CD14-positive monocyte (primary cell): ENCODE data around the gene IL27RA. TPM values are rescaled to one million over a fixed set of nuclear protein-coding genes. Genes with fewer than 3 reads are reported as not detected.

Source experiments
- DNase-seq, 3 donors: peaks; one replicate each; pipeline ENCODE4 v3.0.0-alpha.2; 2011 to 2022
- H2AFZ ChIP-seq: 2 replicates; pipeline ENCODE4 v1.6.0; 2012; ENCODE audit warnings: mild to moderate bottlenecking, low read depth, low read length, inconsistent platforms; ENCODE audit not compliant: insufficient read depth, poor library complexity, severe bottlenecking
- H3K27ac ChIP-seq, 2 donors: 1 replicate in 1 of 2; 2 replicates in 1 of 2; pipeline ENCODE4 v1.5.1; 2012 to 2013; ENCODE audit warnings: low read length in 2 of 2, control low read depth in 1 of 2, inconsistent platforms in 1 of 2, low read depth in 1 of 2, mild to moderate bottlenecking in 1 of 2
- H3K27me3 ChIP-seq, 2 donors: one replicate each; pipeline versions ENCODE4 v1.6.0 to v1.6.1; 2011 to 2013; ENCODE audit warnings: low read length in 2 of 2; ENCODE audit not compliant: control insufficient read depth in 2 of 2, insufficient read depth in 2 of 2
- H3K36me3 ChIP-seq, 2 donors: replicated peaks in 1 of 2; 1 replicate in 1 of 2; 2 replicates in 1 of 2; pipeline versions ENCODE4 v1.5.1 to v1.6.1; 2012 to 2013; ENCODE audit warnings: low read length in 2 of 2, control low read depth in 1 of 2, inconsistent platforms in 1 of 2, mild to moderate bottlenecking in 1 of 2; ENCODE audit not compliant: insufficient read depth in 2 of 2, control insufficient read depth in 1 of 2
- H3K4me1 ChIP-seq, 2 donors: 1 replicate in 1 of 2; 2 replicates in 1 of 2; pipeline versions ENCODE4 v1.5.1 to v1.6.1; 2012 to 2013; ENCODE audit warnings: low read length in 2 of 2, control low read depth in 1 of 2, inconsistent platforms in 1 of 2, mild to moderate bottlenecking in 1 of 2, moderate library complexity in 1 of 2; ENCODE audit not compliant: insufficient read depth in 2 of 2, control insufficient read depth in 1 of 2
- H3K4me2 ChIP-seq: replicated peaks from 2 replicates; pipeline ENCODE3; 2012; ENCODE audit warnings: low read length, moderate library complexity, mild to moderate bottlenecking; ENCODE audit not compliant: poor library complexity, severe bottlenecking; ENCODE audit errors: extremely low read depth
- H3K4me3 ChIP-seq, 3 experiments: fragments of 200-600 bp in 1 of 3; sonication (generic) in 1 of 3; replicated peaks in 1 of 3; 1 replicate in 2 of 3; 2 replicates in 1 of 3; pipeline ENCODE4 v1.5.1; 2011 to 2013; ENCODE audit warnings: low read length in 3 of 3, mild to moderate bottlenecking in 3 of 3, control low read depth in 2 of 3, low read depth in 2 of 3, inconsistent platforms in 1 of 3, moderate library complexity in 1 of 3
- H3K79me2 ChIP-seq: 2 replicates; pipeline ENCODE4 v1.6.0; 2012; ENCODE audit warnings: mild to moderate bottlenecking, control low read depth, inconsistent platforms, low read length, moderate library complexity; ENCODE audit not compliant: insufficient read depth
- H3K9ac ChIP-seq: 2 replicates; pipeline ENCODE4 v1.6.0; 2017; ENCODE audit warnings: low read length, mild to moderate bottlenecking; ENCODE audit not compliant: insufficient read depth, poor library complexity, severe bottlenecking
- H3K9me3 ChIP-seq, 2 donors: replicated peaks in 1 of 2; 1 replicate in 1 of 2; 2 replicates in 1 of 2; pipeline versions ENCODE4 v1.5.1 to v1.6.1; 2012 to 2013; ENCODE audit warnings: low read length in 2 of 2, control low read depth in 1 of 2; ENCODE audit not compliant: control insufficient read depth in 1 of 2, insufficient read depth in 1 of 2
- H4K20me1 ChIP-seq: 2 replicates; pipeline ENCODE4 v1.6.0; 2012; ENCODE audit warnings: mild to moderate bottlenecking, low read length, control low read depth, moderate library complexity; ENCODE audit not compliant: insufficient read depth
- H3K27ac Mint-ChIP-seq, 7 donors: one replicate each; pipeline ENCODE4 v1.8.0; 2020; ENCODE audit warnings: mild to moderate bottlenecking in 7 of 7, mixed read lengths in 7 of 7, moderate library complexity in 6 of 7, inconsistent platforms in 2 of 7
- H3K27me3 Mint-ChIP-seq, 3 donors: one replicate each; pipeline ENCODE4 v1.8.0; 2021 to 2022; ENCODE audit warnings: low read depth in 3 of 3, mild to moderate bottlenecking in 3 of 3, mixed read lengths in 3 of 3, moderate library complexity in 3 of 3, inconsistent platforms in 1 of 3
- H3K36me3 Mint-ChIP-seq, 2 donors: one replicate each; pipeline ENCODE4 v1.8.0; 2020; ENCODE audit warnings: mixed read lengths in 2 of 2, inconsistent platforms in 1 of 2, mild to moderate bottlenecking in 1 of 2
- H3K4me1 Mint-ChIP-seq: one replicate; pipeline ENCODE4 v1.8.0; 2020; ENCODE audit warnings: mild to moderate bottlenecking, mixed read lengths
- H3K4me3 Mint-ChIP-seq, 2 donors: one replicate each; pipeline ENCODE4 v1.8.0; 2020; ENCODE audit warnings: mild to moderate bottlenecking in 2 of 2, mixed read lengths in 2 of 2, moderate library complexity in 1 of 2
- H3K9me3 Mint-ChIP-seq, 7 donors: one replicate each; pipeline ENCODE4 v1.8.0; 2020 to 2022; ENCODE audit warnings: mixed read lengths in 7 of 7, mild to moderate bottlenecking in 6 of 7, moderate library complexity in 6 of 7, inconsistent platforms in 2 of 7
- WGBS: methylation state at CpG from one replicate; pipeline ENCODE4 v1.1.5; 2013; ENCODE audit warnings: missing lambda C conversion rate; ENCODE audit not compliant: insufficient coverage; 5-methylcytosine and 5-hydroxymethylcytosine counted together
- intact Hi-C, 2 donors: fragments of 100-400 bp; cut with micrococcal nuclease; formaldehyde crosslinking; loops; one replicate each; pipeline versions ENCODE4 v1.15.0 to v1.15.1; 2023
- polyA plus RNA-seq, 3 donors: library from polyadenylated mRNA; depleted of rRNA in 1 of 3; unstranded in 2 of 3; stranded (reverse) in 1 of 3; fragments of 300-500 nt in 2 of 3; fragments of >200 nt in 1 of 3; fragmentation: Illumina TruSeq in 2 of 3; gene quantifications; 1 replicate in 2 of 3; 2 replicates in 1 of 3; pipeline ENCODE4 v1.2.3, GENCODE V29; 2012 to 2021
- TF ChIP-seq, protein P1 (sequence below): fragments of 200-600 bp; IDR thresholded peaks from one replicate; pipeline ENCODE4 v1.8.0; 2022; ENCODE audit warnings: antibody characterized with exemption, mild to moderate bottlenecking

The IL27RA gene
- polyA plus RNA-seq, 3 donors, result 40.4 to 61.5 (median 54.9) TPM

DNA sequence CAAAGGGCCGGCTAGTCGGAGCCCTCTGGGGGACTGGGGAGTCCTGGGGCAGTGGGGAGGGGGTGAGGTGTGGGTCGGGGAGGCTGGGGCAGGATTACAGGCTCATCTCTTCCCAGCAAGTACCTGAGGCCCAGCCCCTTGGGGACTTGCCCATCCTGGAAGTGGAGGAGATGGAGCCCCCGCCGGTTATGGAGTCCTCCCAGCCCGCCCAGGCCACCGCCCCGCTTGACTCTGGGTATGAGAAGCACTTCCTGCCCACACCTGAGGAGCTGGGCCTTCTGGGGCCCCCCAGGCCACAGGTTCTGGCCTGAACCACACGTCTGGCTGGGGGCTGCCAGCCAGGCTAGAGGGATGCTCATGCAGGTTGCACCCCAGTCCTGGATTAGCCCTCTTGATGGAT lies 20.4 kb downstream of the IL27RA start:
- Histone ChIP-seq H3K4me2 (no peak overlapping the region), H4K20me1 (peaks cover 8% of the 10 kb centered on the region), H3K27me3 (peaks cover 0 to 15% of the 10 kb centered on the region in 2 donors), H3K4me3 (no peak overlapping the region), H3K9me3 (peaks cover 5 to 10% of the 10 kb centered on the region in 2 donors), H3K9ac (no peak overlapping the region), H3K79me2 (no peaks in the 10 kb centered on the region), H3K4me1 (no peaks in the 10 kb centered on the region), H3K36me3 (peaks cover 37 to 52% of the 10 kb centered on the region in 2 donors), H2AFZ (no peak overlapping the region), H3K27ac (no peak overlapping the region)
- Mint-ChIP-seq H3K36me3 (peaks cover 48 to 60% of the 10 kb centered on the region in 2 donors), H3K9me3 (peaks cover 5 to 16% (median 10%) of the 10 kb centered on the region in 7 donors), H3K4me1 (peaks cover 9% of the 10 kb centered on the region), H3K27me3 (peaks cover 27 to 32% (median 29%) of the 10 kb centered on the region in 3 donors), H3K27ac (no peak overlapping the region), H3K4me3 (no peak overlapping the region)
- intact Hi-C loops, result no loop called here
- no peak for DNase-seq
- WGBS, result 95% methylated on average over 4 of the region's 9 CpGs
- TF ChIP-seq, protein P1, sequence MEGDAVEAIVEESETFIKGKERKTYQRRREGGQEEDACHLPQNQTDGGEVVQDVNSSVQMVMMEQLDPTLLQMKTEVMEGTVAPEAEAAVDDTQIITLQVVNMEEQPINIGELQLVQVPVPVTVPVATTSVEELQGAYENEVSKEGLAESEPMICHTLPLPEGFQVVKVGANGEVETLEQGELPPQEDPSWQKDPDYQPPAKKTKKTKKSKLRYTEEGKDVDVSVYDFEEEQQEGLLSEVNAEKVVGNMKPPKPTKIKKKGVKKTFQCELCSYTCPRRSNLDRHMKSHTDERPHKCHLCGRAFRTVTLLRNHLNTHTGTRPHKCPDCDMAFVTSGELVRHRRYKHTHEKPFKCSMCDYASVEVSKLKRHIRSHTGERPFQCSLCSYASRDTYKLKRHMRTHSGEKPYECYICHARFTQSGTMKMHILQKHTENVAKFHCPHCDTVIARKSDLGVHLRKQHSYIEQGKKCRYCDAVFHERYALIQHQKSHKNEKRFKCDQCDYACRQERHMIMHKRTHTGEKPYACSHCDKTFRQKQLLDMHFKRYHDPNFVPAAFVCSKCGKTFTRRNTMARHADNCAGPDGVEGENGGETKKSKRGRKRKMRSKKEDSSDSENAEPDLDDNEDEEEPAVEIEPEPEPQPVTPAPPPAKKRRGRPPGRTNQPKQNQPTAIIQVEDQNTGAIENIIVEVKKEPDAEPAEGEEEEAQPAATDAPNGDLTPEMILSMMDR, result no peak

DNA sequence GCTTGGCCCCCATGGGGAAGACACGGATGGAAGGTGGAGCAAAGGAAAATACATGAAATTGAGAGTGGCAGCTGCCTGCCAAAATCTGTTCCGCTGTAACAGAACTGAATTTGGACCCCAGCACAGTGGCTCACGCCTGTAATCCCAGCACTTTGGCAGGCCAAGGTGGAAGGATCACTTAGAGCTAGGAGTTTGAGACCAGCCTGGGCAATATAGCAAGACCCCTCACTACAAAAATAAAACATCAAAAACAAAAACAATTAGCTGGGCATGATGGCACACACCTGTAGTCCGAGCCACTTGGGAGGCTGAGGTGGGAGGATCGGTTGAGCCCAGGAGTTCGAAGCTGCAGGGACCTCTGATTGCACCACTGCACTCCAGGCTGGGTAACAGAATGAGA lies 20.9 kb downstream of the IL27RA start:
- no peak overlapping the region for H3K27ac Mint-ChIP-seq
- H3K4me3 Mint-ChIP-seq, result no peak overlapping the region
- H3K4me1 Mint-ChIP-seq, result peaks cover 7% of the 10 kb centered on the region
- peaks cover 5 to 10% of the 10 kb centered on the region in 2 donors for H3K9me3 ChIP-seq
- H3K36me3 Mint-ChIP-seq, result peaks cover 44 to 55% of the 10 kb centered on the region in 2 donors
- intact Hi-C loops, result no loop called here
- no peak for DNase-seq
- no peaks in the 10 kb centered on the region for H3K4me1 ChIP-seq
- H3K9ac ChIP-seq, result no peak overlapping the region
- H3K36me3 ChIP-seq, result peaks cover 37 to 51% of the 10 kb centered on the region in 2 donors
- no peak overlapping the region for H3K4me3 ChIP-seq
- no peak overlapping the region for H3K4me2 ChIP-seq
- H4K20me1 ChIP-seq, result peaks cover 8% of the 10 kb centered on the region
- peaks cover 0 to 19% of the 10 kb centered on the region in 2 donors for H3K27me3 ChIP-seq
- H3K27me3 Mint-ChIP-seq, result peaks cover 30 to 36% (median 33%) of the 10 kb centered on the region in 3 donors
- peaks cover 5 to 16% (median 10%) of the 10 kb centered on the region in 7 donors for H3K9me3 Mint-ChIP-seq
- 100% methylated on average over 2 of the region's 6 CpGs for WGBS
- TF ChIP-seq, protein P1, result no peak
- no peaks in the 10 kb centered on the region for H3K79me2 ChIP-seq
- H3K27ac ChIP-seq, result no peak overlapping the region
- H2AFZ ChIP-seq, result no peak overlapping the region
